ENCODE results near the gene FAM168A. TPM values are rescaled to one million over a fixed set of nuclear protein-coding genes. Genes with fewer than 3 reads are reported as not detected.
"Not testable (repeated sequence)": the region's sequence is repeated elsewhere in the genome, so short reads cannot be mapped to it uniquely, and the experiment has no call there.

Gene FAM168A
- total RNA-seq, 1 donor from 2014 or later: 28.8 TPM

DNA sequence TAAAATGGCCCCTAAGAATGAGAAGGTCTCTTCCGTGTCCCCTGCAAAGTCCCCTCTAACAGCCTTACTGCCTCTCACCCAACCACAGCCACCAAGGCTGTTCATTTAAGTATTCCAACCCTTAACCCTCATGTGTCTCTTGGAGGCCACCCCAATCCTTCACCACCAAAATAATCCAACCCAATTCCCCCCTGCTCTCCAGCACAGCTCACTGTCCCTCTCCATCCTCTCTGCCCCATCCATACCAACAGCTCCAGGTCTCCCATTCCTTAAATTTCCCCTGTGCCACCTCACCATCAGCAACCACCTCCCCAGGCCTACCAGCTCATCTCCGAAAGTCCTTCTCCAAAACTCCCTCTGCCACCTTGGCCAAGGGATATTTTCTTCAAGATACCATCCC, 1.4 kb downstream of the FAM168A start:
- DNase-seq: no peak

DNA sequence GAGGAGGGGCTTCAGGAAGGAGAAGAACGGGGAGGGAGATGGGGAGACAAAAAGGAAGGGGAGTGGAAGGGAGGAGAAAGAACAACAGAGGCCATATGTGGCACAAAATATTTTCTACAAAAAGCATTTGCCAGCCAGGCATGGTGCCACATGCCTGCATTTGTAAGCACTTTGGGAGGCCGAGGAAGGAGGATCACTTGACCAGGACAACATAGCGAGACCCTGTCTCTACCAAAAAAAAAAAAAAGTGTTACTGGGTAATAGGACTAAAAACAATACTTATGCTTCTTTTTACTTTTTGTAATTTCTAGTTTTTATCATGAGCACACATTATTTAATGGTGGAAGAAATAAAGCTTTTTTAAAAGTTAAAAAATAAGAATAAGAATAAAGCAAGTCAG, 5.3 kb downstream of the FAM168A start:
- no peak for DNase-seq

DNA sequence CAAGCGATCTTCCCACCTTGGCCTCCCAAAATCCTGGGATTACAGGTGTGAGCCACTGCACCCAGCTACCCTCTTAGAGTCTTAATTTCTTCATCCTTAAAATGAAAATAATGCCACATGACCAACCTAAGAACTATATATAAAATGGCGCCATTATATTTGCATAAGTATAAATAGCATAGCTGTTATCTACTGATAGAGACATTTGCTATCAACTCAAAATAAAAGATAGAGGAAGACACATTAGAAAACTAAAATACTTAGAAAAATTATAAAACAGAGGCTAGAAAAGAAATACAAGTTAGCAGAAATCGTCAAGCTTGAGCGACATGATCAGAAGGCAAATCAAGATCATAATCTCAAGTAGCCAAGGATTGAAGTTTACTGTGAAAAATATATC, 6.2 kb downstream of the FAM168A start:
- no peak for DNase-seq

DNA sequence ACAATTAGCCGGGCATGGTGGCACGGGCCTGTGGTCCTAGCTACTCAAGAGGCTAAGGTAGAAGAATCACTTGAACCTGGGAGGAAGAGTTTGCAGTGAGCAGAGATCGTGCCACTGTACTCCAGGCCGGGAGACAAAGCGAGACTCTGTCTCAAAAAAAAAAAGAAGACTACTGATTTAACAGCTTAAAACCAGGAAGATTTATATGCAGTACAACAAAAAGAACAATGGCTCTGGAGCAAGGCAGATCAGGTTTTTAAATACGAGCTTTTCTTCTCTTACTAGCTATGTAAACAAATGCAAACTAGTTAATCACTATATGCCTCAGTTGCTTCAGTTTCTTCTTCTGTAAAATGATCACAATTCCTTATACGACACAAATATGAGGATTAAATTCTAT, 6.9 kb downstream of the FAM168A start:
- no peak for DNase-seq

DNA sequence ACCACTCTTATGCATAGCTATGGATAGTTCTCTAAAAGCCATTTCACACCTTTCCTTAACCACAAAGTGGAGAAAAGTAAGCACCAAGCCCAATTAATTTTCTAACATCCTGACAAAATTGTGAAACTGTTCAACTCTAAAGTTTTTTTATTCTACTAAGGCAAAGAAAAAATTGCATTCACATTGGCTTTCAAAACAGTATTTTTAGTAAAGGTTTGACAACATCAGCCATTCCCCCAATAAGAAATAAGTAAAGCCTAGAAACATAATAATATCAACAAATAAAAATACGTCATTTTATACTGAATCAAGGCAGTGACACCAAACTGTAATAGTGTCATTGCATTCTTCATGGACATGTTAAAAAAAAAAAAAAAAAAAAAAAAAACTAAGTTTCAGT, 11.1 kb downstream of the FAM168A start:
- DNase-seq: no peak

DNA sequence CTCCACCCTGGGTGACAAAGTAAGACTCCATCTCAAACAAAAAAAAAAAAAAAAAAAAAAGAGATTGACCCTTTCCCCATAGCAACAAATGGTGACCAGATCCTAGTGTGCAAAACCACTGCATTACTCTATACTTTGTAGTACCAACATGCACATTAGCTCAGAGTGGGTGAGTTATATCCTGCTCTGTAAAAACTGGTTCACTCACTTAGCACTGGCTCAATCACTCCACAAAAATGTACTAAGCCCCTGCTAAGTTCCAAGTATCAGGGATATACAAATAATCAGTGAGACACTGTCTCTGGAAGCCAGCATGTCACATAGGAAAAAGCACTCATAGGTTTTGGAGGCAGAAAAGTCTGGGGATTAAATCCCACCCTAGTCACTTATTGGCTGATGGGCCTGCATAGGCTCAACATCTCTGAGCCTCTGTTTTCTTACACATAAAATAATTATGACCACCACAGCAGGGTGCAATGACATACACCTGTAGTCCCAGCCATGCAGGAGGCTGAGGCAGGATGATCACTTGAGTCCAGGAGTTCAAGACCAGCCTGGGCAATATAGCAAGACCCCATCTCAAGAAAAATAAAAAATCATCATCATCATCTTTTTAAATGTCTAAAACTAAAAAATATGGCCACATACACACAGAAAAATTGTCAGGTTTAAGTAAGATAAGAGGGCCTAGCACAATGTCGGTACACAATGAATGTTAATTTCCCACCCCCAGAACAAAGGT, 11.9 kb downstream of the FAM168A start:
- no peak for DNase-seq

DNA sequence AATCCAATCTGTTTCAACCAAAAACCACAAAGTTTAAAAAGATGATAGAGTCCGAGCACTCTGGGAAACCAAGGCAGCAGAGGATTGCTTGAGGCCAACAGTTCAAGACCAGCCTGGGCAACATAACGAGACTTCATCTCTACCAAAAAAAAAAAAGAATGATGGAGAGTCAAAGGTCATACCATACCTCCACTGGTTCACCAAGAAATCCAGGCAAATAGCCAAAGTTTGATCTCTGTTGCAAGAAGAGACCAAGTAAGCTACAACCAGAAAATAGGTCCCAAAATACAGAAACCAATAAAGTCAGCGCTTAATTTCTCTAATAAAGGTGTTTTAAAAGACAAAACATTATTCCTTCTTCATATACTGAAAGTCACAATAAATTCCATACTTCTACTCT, 13.1 kb downstream of the FAM168A start:
- DNase-seq: no peak

DNA sequence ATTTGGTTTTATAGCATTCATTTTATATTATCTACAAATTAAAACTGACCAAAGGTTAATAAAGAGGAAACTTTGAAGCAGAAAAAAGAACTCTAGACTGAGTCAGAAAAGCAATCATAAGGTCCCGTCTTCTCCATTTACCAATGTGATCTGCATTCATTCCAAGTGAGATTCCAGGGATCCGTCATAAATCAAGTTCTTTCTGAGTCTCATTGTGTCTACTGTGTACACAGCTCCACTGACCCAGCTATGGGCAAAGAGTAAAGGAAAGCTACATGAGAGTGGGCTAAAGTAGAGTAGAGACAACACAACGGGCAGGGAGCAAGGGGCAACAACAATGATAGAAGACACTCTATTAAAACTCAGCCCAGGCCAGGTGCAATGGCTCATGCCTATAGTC, 15.3 kb downstream of the FAM168A start:
- DNase-seq: no peak

DNA sequence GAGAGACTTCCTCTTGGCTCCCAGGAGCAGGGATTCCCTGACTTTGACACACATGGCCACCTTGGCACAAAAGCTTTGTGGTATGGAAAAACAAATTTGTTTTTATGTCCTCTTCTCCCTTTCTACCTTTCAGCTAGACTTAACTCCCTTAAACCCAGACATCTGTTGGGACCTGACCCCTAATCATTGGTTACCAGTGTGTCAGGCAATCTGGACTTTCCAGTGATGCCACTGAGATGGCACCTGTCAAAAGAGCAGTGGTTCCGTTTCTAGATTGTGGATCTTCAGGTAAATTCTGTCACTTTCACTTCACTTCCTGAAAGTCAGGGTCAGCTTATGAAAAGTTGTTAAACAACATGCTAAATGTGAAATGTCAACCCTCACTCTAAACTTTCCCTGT, 17.2 kb downstream of the FAM168A start:
- not testable (repeated sequence) for DNase-seq

DNA sequence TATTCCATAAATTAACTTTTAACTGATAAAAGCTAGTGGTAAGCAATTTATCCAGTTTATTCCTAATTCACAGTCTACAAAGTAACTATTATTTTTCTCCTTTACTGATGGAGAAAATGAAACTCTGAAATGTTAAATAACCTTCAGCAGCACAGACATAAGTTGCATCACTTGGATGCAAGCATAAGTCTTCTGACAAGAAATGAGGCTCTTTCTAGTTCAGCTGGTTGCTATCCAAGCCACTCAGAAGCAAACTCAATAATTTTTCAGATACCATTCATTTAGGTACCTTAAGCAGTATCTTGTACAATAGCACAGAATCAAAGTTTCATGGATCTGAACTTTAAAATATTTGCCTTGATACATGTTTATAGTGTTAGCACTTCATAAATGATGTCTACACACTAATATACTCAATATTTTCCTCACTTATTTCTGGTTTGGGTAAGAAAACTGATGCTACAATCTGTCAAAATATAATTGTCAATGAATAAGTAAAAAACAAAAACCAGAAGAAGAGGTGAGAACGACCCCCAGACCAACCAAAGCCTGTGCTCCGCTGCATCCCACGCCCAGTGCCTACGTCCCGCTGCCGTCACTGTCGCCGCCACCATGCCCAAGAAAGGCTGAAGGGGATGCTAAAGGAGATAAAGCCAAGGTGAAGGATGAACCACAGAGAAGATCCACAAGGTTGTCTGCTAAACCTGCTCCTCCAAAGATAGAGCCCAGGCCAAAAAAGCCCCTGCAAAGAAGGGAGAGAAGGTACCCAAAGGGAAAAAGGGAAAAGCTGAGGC, 18.1 kb downstream of the FAM168A start:
- no peak for DNase-seq

DNA sequence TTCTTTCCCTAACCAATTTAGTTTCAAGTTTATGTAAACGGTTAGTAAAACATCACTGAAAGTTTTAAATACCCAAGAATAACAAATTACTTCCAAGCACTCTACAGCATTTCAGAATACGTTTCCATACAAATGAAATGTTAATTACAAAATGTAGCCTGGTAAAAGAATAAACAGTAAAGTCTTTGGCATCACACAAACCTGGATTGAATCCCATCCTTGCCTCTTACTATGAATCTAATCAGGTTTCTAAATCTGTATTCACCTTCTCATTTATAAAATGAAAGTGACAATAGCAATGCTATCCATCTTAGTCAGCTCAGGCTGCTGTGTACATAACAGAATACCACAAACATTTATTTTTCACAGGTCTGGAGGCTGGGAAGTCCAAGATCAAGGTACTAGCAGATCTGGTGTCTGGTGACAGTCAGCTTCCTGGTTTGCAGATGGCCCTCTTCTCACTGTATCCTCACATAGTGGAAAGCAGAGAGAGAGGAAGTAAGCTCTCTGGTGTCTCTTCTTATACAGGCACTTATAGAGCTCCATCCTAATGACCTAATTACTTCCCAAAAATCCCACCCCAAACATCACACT, 19.2 kb downstream of the FAM168A start:
- no peak for DNase-seq

DNA sequence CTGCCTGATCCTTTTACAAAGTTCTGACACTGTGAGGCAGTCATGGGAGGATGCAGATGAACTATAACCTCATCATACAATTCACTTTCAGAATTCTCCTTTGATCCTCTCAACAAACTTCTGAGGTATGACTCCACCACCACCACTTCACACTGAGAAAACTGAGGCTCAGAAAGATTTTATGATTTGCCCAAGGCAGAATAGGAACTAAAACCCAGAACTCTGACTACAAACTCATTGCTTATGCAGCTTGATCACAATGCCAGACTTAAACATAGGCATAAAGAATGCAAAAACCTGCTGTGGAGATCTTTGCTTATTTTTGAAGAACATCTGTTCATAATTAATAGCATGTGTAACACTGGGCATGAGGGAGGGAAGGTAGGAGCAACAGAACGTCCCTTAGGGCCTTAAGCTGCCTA, 20.4 kb downstream of the FAM168A start:
- no peak for DNase-seq

DNA sequence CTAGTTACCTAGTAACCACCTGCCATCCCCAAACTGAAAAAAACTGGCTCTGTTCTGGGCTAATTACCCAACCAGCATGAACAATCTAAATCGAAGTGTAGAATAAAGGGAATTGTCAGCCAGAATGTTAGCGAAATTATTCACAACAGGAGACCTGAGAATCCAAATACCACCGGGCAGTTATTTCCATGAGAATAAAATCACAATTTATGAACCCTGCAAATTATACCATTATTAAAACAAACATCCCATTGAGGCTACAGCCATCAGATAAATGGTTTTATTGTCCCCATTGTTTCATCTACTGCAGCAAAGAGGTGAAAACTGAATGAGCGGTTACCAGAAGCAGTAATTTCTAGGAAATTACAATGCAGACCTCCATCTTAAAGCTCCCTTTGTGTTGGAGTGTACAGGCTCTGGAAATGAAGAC, 21.7 kb downstream of the FAM168A start:
- DNase-seq: no peak

DNA sequence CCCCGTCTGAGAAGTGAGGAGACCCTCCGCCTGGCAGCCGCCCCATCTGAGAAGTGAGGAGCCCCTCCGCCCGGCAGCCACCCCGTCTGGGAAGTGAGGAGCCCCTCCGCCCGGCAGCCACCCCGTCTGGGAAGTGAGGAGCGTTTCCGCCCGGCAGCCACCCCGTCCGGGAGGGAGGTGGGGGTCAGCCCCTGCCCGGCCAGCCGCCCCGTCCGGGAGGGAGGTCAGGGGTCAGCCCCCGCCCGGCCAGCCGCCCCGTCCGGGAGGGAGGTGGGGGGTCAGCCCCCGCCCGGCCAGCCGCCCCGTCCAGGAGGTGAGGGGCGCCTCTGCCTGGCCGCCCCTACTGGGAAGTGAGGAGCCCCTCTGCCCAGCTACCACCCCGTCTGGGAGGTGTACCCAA, 25.9 kb downstream of the FAM168A start:
- not testable (repeated sequence) for DNase-seq

DNA sequence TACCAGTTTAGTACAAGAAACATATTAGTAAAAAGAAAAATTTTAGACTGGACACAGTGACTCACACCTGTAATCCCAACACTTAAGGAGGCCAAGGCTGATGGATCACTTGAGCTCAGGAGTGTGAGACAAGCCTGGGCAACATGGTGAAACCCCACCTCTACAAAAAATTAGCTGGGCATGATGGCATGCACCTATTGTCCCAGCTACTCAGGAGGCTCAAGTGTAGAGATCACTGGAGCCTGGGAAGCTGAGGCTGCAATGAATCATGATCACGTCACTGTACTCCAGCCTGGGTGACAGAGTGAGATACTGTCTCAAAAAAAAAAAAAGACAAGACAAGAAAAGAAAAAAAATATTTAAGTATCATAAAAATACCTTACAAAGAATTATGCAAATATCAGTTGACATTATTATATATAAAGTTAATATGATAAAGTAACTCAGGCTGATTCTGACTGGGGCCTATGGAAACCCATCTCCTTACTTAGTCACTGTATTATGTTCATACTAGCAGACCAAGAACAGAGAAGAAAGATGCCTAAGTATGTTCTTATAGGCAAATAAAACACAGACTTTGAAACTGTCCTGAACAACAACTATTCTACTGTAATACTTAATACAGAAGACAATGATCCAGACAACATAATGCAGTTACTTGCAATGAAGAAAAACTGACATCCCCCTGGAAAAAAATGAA, 27.3 kb downstream of the FAM168A start:
- DNase-seq: no peak

DNA sequence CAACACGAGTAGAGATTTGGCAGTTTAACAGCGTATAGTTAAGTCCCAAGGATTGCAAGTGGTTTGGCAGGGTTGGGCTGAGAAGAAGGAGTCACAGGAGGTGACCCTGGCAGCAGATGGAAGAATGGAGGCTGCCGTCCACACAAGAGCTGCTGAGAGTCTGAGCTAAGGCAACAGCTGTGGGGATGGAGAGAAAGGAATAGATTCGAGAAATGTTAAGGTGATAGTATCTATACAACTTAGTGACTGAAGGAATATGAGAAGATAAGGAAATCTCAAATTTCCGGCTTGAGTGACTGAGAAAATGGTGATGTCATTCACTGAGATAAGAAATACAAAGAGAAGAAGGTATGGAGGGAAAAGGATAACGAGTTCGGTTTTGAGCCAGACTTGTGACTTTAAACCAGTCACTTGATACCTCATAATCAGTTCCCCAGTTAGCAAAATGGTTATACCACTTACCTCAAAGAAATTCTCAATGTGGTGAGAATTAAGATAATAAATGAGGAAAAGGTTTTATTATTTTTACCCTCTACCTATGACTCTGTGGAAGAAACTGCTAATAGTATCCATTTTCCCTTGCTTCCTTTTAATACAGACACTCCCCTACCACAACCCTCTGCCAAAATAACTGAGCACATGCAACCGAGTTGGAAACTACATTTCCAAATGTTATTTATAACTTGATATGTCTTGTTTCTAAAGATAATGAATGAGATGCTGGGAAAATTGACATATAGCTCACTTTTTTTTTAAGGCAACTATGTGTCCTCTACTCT, 30.7 kb downstream of the FAM168A start:
- DNase-seq: no peak

DNA sequence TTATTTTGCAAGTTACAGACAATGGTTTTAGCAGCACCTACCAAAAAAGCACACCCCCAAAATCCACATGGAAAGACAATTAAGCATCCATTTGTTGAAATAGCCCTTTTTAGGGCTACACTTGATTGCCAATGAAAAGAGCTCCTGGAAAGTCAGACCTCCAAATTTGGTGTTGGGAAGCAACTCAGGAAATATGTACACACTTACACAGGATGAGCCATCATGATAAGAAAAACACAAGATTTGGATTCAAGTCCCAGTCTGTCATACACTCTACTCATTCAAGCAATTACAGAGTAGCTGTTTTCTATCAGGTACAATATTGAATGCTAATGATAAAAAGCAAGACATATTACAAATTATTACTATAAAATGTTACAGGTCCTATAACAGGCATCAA, 31.5 kb downstream of the FAM168A start:
- no peak for DNase-seq

DNA sequence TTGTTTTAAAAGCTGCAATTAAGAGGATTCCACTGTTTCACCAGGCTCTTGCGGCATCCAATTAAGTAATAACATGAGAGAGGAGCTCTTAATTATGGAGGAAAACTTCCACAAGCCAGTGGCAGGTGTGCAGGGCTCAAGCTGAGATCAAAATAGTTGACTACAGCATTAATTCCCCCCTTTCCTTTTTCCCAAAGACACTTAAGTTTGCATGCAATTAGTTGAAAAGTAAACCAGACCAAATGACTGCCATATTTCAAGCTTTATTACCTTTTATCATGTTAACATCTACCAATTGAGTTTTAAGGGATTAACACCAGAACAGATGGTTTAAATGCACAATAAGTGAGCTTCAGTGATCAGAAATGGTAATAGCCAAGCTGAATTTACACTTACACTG, 32.1 kb downstream of the FAM168A start:
- no peak for DNase-seq

DNA sequence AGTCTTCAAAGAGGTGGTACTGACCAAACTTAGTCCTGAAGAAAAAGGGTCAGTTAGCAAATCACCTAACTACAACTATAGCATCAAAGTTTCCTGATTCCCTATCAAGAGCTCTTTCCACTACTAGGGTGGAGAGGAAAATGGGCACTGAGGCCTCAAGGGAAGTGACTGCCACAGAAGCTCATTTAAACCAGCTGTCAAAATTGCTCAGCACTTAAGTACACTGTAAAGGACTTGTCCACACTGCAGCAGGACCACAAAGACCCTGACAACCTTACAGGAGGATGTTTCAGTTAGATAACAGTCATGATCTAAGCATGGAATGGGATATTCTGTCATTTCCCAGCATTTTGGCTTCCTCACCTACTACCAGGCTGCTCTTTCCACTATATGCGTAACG, 33.0 kb downstream of the FAM168A start:
- no peak for DNase-seq

DNA sequence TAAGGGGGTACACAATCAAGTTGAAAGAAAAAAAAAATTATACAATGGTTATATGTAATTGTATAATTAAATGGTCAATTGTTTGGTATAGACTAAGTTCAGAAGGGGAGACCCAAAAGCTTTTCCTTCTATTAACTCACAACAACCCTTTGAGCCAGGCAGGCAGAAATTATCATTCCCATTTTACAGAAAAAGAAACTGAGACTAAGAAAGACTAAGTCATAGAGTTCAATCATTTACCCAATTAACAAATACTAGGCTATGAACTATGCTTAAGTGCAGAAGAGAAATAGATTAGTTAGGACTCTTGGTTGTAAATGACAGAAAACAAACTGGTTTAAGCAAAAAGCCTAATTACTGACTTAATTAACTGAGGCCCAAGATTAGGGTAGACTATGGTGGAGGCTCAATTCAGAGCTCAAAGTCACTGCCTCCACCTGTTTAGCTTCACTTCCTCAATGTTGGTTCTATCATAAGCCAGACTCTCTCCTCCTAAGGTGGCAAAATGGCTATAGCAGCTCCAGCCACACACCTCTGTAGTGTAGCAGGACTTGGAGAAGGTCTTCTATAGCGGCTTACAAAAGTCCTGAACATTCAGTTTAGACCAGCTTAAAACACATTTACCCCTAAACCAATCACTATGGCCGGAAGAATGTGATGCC, 34.2 kb downstream of the FAM168A start:
- DNase-seq: no peak

DNA sequence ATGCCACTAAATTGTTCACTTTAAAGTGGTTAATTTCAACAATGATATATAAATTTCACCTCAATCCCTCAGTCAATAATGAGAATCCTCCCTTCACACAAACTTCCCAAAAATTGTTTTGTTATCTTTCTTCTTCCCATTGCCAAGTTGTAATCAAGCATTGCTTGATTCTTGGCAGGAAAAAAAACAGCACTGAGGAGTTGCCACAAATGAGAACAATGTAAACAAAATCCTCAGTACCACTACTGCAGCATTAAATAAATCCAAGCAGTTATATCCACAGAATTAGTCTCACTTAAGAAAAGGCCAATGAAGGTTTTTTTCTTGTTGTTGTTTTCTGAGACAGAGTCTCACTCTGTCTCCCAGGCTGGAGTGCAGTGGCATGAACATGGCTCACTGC, 38.2 kb downstream of the FAM168A start:
- no peak for DNase-seq
